ENCODE measurements around the gene CD8B2. TPM values are rescaled to one million over a fixed set of nuclear protein-coding genes. Genes with fewer than 3 reads are reported as not detected.

CD8B2 gene
- total RNA-seq, 6 experiments from 2014 or later, result not detected

DNA sequence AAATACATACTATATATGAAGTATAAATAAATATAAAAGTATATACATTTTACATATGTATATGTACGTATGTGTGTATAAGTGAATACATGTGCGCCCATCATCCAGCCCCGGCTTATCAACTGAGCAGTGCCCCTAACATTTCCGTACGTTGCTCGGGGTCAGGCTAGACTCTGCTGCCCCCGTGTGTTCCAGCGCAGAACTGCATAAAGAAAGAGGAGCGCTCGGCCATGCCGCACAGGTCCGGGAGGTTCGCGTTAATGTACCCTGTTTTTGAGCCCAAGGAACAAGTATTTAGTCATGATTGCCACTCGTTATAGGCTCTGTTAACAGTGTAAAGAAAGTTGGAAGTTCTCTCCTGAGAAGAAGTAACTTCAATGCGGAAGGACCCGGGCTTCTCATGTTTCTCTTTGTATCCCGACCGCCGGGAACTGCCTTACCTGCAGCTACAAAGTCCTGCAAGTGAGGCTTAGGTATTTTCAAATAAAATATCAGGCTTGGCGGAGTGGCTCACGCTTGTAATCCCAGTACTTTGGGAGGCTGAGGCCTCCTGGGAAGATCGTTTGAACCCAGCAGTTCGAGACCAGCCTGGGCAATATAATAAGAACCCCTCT lies 55.7 kb downstream of the CD8B2 start:
- TF ChIP-seq, protein P1, sequence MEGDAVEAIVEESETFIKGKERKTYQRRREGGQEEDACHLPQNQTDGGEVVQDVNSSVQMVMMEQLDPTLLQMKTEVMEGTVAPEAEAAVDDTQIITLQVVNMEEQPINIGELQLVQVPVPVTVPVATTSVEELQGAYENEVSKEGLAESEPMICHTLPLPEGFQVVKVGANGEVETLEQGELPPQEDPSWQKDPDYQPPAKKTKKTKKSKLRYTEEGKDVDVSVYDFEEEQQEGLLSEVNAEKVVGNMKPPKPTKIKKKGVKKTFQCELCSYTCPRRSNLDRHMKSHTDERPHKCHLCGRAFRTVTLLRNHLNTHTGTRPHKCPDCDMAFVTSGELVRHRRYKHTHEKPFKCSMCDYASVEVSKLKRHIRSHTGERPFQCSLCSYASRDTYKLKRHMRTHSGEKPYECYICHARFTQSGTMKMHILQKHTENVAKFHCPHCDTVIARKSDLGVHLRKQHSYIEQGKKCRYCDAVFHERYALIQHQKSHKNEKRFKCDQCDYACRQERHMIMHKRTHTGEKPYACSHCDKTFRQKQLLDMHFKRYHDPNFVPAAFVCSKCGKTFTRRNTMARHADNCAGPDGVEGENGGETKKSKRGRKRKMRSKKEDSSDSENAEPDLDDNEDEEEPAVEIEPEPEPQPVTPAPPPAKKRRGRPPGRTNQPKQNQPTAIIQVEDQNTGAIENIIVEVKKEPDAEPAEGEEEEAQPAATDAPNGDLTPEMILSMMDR (IDR thresholded peaks at IDR 0.05), result peak; percentile 96
- Mint-ChIP-seq H3K4me1 (ENCODE audit: low read depth) (peaks cover 5% of the 10 kb centered on the region; the same call in 1 of the 2 replicates), H3K9me3 (no peaks in the 10 kb centered on the region), H3K4me3 (peak overlapping the region; percentile 81), H3K36me3 (ENCODE audit: low read depth) (no peaks in the 10 kb centered on the region), H3K27me3 (ENCODE audit: insufficient read depth) (peaks cover 11% of the 10 kb centered on the region; the same call in 1 of the 2 replicates), H3K27ac (no peak overlapping the region)
- DNase-seq, result peak; percentile 15

DNA sequence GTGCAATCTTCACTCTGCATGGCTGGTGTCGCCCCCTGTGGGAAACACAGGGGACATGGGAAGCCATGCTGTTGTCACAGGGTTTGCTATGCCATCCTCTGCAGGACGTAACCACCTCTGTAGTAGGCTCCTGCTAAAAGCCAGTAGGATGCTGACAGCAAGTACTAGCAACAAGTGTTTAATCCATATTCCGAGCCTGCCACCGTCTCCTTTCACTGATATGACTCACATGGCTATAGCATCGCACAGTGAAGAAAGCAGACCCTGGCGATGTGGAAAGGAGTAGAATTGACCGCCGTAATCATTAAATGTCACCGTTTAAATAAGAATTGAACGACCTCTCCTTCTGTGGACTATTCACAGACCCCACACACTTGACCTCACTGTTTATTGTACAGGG lies 57.8 kb downstream of the CD8B2 start:
- no peaks in the 10 kb centered on the region for H3K9me3 Mint-ChIP-seq
- DNase-seq, result no peak

DNA sequence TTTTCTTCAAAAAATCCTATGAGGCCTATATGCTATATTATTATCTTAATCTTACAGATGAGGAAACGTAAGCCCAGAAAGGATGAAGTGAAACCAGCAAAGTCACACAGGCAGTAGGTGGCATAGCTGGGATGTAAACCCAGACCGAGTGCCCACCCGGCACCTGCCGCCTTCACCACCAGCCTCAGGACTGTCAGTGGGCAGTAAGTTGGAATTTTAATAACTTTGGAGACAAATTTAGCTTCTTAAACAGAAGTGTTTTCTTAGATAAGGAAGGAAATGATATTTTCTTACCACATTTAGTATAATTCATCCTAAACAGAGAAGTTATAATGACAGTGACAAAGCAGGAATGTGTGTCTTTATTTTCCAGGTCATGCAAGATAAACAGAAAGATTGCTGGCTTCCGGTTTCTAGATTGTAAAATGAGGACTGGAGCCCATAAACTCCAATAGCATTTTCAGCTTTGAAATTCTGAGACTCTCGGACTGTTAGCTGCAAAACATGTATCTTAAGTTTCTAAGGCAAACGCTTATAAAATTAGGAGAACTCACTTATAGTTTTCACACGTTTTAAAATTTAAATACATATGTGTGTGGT lies 59.3 kb downstream of the CD8B2 start:
- H3K27me3 Mint-ChIP-seq (ENCODE audit: insufficient read depth), result peaks cover 6% of the 10 kb centered on the region; the same call in 1 of the 2 replicates
- no peak for DNase-seq
- H3K9me3 Mint-ChIP-seq, result no peaks in the 10 kb centered on the region
- peaks cover 5% of the 10 kb centered on the region; the same call in 1 of the 2 replicates for H3K4me1 Mint-ChIP-seq (ENCODE audit: low read depth)
- no peaks in the 10 kb centered on the region for H3K36me3 Mint-ChIP-seq (ENCODE audit: low read depth)
- H3K27ac Mint-ChIP-seq, result no peak overlapping the region
- no peak overlapping the region for H3K4me3 Mint-ChIP-seq
- TF ChIP-seq, protein P1 (IDR thresholded peaks at IDR 0.05), result no peak

More for the DNA sequence above, 57.8 kb downstream of the CD8B2 start:
- Mint-ChIP-seq H3K27me3 (ENCODE audit: insufficient read depth) (peaks cover 12% of the 10 kb centered on the region; the same call in 1 of the 2 replicates), H3K4me1 (ENCODE audit: low read depth) (peaks cover 5% of the 10 kb centered on the region; the same call in 1 of the 2 replicates), H3K36me3 (ENCODE audit: low read depth) (no peaks in the 10 kb centered on the region), H3K4me3 (no peak overlapping the region), H3K27ac (no peak overlapping the region)
- TF ChIP-seq, protein P1 (IDR thresholded peaks at IDR 0.05), result peak; percentile 30; the same call in 1 of the 2 replicates

DNA sequence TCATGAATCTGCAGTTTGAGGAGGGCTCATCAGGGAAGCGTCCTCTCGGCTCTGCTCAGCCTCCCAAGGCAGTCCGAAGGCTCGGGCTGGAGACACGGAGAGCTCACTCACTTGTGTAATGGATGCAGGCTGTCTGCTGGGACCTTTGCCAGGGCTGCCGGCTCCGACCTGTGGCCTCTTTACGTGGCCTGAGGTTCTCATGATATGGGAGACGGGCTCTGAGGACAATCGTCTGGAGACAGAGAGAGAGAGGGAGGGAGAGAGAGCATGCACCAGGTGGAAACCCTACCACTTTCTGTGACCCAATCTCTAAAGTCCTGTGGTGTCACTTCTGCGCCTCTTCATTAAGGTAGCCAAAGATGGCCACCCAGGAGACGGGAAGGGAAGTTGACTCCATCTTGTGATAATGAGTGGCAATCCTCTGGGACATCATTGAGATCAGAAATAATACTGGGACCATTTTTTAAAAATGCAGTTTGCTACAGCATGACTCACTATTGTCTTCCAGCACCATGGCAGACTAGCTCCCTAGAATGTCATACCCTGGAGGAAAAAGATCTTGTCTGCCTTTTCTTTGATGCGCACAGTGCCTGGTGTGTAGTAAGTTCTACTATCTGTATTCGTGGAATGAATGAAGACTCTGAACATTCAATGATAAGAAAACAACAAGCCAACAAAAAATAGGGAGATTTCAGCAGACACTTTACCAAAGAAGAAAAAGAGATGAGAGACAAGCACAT lies 60.2 kb downstream of the CD8B2 start:
- no peak for DNase-seq
- H3K27ac Mint-ChIP-seq, result no peak overlapping the region
- TF ChIP-seq, protein P1 (IDR thresholded peaks at IDR 0.05), result no peak
- H3K27me3 Mint-ChIP-seq (ENCODE audit: insufficient read depth), result peaks cover 8% of the 10 kb centered on the region
- H3K4me3 Mint-ChIP-seq, result no peak overlapping the region
- peaks cover 5% of the 10 kb centered on the region; the same call in 1 of the 2 replicates for H3K4me1 Mint-ChIP-seq (ENCODE audit: low read depth)
- no peaks in the 10 kb centered on the region for H3K36me3 Mint-ChIP-seq (ENCODE audit: low read depth)
- no peaks in the 10 kb centered on the region for H3K9me3 Mint-ChIP-seq

DNA sequence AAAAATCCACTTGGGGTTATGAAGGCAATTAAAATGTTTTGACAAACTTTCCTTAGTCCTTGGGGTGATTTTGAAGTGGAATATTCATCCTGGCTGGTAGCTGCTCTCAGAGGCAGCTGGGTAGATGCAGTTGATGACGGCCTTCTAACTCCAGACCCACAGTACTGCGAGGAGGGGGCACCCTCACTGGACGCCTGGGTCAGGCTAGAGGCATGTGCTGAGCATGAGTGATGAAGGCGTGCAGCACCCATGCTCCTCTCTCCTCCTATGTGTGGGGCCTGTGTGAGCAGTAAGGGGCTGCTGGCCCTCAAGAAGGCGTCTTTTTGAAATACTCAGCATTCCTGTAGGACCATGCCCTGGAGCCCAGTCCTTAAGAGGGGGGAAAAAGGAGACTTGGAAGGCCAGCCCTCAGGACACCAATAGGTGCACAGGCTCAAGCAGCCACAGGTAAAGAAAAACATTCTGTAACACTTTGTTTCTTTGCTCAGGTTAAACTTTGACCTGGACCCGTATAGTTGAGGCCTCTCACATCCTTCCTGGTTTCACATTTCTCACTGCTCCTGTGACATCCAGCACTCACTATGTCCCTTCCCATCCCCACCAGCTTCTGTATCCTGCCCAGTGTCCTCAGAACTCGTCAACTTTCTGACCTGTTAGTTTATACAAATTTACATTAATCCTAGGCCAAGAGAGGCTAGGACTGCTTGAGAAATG lies 64.4 kb downstream of the CD8B2 start:
- Mint-ChIP-seq H3K36me3 (ENCODE audit: low read depth) (no peaks in the 10 kb centered on the region), H3K27ac (no peak overlapping the region), H3K4me3 (no peak overlapping the region), H3K4me1 (ENCODE audit: low read depth) (no peaks in the 10 kb centered on the region; the same call in 1 of the 2 replicates), H3K27me3 (ENCODE audit: insufficient read depth) (peaks cover 15% of the 10 kb centered on the region), H3K9me3 (no peaks in the 10 kb centered on the region)
- TF ChIP-seq, protein P1 (IDR thresholded peaks at IDR 0.05), result no peak
- DNase-seq, result no peak

Measured in HFFc6 (cell line).